HG03025 (cell line): Measurements from ENCODE around the gene PRF1.

Experiments
- ATAC-seq: cut with Tn5 transposase; IDR thresholded peaks from one replicate; pipeline ENCODE4 v1.9.1; 2021; ENCODE audit warnings: mild to moderate bottlenecking, moderate library complexity; ENCODE audit not compliant: unreplicated experiment, low FRiP score

PRF1 gene

GRCh38 chr10:70596110-70596798, 6.3 kb downstream of the PRF1 start:
- ATAC-seq, result no peak

GRCh38 chr10:70595566-70596016, 7.0 kb downstream of the PRF1 start:
- no peak for ATAC-seq

GRCh38 chr10:70594161-70594560, 8.4 kb downstream of the PRF1 start:
- ATAC-seq, result no peak

- ATAC-seq, result no peak
These were observed 9.0 kb downstream of the PRF1 start for GRCh38 chr10:70593513-70593890.

- no peak for ATAC-seq
These were observed 9.6 kb downstream of the PRF1 start for GRCh38 chr10:70592746-70593512.

GRCh38 chr10:70592186-70592735, 10.3 kb downstream of the PRF1 start:
- ATAC-seq, result no peak

GRCh38 chr10:70590655-70591416, 11.7 kb downstream of the PRF1 start:
- no peak for ATAC-seq

- no peak for ATAC-seq
These were observed 12.5 kb downstream of the PRF1 start for GRCh38 chr10:70589762-70590654.

GRCh38 chr10:70588859-70589570, 13.5 kb downstream of the PRF1 start:
- no peak for ATAC-seq

GRCh38 chr10:70588255-70588654, 14.3 kb downstream of the PRF1 start:
- ATAC-seq, result no peak

- no peak for ATAC-seq
These were observed 15.4 kb downstream of the PRF1 start for GRCh38 chr10:70587045-70587658.

- no peak for ATAC-seq
These were observed 16.1 kb downstream of the PRF1 start for GRCh38 chr10:70586348-70586930.

GRCh38 chr10:70585578-70586169, 16.9 kb downstream of the PRF1 start:
- ATAC-seq, result no peak

GRCh38 chr10:70584909-70585544, 17.5 kb downstream of the PRF1 start:
- ATAC-seq, result no peak

GRCh38 chr10:70584366-70584765, 18.2 kb downstream of the PRF1 start:
- no peak for ATAC-seq

- no peak for ATAC-seq
These were observed 18.9 kb downstream of the PRF1 start for GRCh38 chr10:70583669-70584037.

- ATAC-seq, result no peak
These were observed 19.5 kb downstream of the PRF1 start for GRCh38 chr10:70582793-70583668.
